Loucy (cell line): Measurements from ENCODE around the gene NEO1.

Source experiments
- CTCF ChIP-seq: fragments of 200-600 bp; sonication (generic); conservative IDR thresholded peaks from 2 replicates; pipeline ENCODE4 v1.5.1; 2014; ENCODE audit warnings: mild to moderate bottlenecking, antibody characterized with exemption, low read length
- EZH2phosphoT487 ChIP-seq: fragments of 200-600 bp; IDR thresholded peaks from 2 replicates; pipeline ENCODE4 v1.6.1; 2018; ENCODE audit warnings: antibody characterized with exemption, mild to moderate bottlenecking, moderate library complexity, borderline replicate concordance

- TF ChIP-seq CTCF = no peak
- TF ChIP-seq EZH2phosphoT487 = no peak
Observed at GRCh38 chr15:73072894-73073293, 20.6 kb downstream of the NEO1 start.
